ENCODE data around the gene SMG6.
"Not testable (repeated sequence)": the region's sequence is repeated elsewhere in the genome, so short reads cannot be mapped to it uniquely, and the experiment has no call there.

Gene SMG6

DNA sequence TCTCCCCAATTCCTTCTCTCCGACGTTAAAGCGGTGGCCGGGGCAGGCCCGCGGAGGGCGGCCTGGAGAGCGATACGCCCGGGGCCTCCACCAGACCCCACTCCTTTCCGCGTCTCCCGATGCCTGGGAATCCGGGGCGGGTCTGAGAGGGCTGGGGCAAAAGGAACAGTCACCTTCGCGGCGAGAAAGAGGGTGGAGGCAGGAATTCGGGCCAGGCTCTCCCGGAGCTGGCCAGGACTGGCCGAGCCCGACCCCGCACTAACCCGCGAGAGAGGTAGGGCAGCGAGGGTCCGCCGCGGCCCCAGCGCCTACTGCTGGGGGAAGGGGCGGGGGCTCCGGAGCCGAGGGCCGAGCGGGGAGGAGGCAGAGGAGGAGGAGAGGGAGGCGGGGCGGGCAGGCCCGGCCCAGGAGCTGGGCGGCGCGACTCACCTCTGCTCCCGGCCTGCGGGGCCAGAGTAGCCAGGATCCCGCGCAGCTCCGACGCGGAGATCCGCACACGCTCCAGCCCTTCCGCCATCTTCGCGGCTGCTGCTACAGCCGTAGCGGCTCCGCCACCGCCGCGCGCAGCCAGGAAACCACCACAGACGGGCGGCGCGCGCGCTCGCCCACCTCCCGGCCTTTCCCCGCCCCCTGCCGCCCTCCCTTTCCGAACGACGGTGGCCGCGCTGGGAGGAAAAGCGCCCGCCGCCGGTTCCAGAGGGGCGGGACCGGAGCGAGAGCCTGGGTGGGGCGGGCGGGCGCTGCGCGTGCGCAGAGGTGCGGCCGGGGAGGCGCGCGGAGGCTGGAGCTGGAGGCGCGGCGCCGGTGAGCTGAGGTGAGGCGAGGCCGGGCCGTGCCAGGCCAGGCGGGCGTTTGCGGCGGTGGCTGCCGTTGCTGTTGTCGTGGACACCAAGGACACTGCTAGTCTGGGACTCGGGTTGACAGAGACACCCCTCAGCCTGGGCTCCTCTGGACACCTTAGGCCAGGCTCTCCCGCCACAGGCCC lies at the start of gene SMG6, which contains the start of gene SRR:
SMG6 (minus strand) TSS at position 582 of the 985 bp plus-strand sequence; CDS start at position 517, 65 bp downstream.
SRR (plus strand) TSS at position 747 of the 985 bp plus-strand sequence. CDS start 11,611 bp downstream, outside the sequence.
- peak; percentile 90 for DNase-seq (ENCODE audit: low read depth)

DNA sequence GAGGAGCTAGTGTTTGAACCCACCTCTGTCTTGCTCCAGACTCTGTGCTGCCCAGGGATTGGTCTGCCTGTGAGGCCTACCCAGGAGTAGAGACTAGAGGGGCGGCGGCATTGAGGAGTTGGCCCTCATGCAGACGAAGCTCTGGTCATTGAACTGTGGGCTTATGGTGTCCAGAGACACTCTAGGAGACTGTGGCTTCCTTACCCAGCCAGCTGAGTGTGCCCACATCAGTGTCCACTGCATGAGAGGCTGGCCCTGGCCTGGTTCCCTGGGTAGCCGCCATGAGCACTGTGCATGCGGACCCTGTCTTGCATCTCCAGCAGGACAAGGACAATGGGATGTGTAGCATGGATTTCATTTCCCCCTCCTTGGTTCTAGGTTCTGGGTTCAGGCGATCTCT lies 47.7 kb upstream of the SMG6 start:
- no peak for DNase-seq (ENCODE audit: low read depth)

DNA sequence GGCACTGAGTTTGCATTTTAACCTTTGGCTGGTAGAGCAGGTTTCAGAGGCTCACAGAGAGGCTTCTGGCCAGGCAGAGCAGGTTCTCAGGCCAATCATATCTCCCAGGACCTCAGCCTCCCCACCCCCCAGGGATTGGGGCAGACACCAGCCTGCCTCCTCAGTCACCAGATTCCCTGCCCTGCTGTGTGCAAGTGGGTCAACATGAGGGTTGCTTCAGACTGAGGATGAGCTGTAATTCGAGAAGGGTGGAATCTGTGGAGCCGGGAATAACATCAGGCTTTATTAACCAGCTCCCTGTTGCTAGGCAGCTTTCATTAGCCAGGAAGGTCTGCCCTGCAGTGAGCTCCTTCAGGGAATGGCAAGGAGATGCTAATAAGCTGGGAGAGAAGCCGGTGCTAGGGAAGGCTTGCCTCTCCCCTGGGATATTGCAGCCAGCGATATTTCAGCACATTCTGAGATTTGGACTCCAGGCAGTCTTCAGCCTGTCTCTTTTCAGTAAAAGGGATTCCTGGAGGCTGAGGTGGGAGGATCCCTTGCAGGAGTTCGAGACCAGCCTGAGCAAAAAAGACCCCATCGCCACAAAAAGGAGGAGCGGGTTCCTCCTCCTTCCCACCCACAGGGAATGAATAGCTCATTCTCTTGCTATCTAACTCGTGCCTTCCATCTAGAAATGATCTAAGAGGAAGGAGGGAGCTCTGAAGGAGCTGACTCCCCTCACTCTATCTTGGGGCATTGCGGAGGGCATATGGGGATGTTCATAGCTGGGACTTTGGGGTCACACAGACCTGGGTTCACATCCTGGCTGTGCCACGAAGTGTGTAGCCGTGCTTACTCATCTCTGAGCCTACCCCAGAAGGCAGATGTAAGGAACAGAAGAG lies 44.5 kb upstream of the SMG6 start:
- DNase-seq (ENCODE audit: low read depth): no peak

DNA sequence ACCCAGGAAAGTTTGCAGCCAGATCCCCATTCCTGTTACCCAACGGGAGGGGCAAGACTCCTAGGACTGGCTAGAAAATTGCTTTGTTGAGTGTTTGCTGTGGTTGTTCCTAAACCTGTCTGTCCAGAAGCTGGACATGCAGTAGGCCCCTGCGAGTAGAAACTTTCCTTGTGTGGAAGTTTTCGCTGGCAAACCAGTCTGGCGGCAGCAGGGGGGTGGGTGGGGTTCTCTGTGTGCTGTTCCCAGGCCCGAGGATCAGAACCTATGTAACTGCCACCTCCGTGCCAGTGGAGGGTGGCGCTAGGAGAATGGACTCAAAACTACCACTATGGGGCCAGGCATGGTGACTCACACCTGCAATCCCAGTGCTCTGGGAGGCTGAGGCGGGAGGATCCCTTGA lies 42.9 kb upstream of the SMG6 start:
- DNase-seq (ENCODE audit: low read depth): no peak

DNA sequence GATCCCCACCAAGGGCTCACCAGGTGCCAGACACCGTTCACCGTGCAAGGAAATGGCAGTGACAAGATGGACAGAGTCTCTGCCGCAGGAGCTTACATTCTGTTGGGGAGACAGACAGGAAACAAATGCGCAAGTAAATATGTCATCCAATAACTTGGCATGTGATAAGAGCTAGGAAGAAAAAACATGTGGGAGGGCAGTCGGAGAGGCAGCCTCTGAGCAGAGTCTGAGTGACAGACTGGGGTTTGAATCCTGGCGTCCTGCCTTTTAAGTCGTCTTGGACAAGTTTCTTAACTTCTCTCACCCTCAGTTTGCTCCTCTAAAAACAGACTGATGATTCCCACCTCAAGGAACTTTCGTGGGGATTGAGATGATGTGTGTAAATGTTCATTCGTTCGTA lies 40.9 kb upstream of the SMG6 start:
- no peak for DNase-seq (ENCODE audit: low read depth)

DNA sequence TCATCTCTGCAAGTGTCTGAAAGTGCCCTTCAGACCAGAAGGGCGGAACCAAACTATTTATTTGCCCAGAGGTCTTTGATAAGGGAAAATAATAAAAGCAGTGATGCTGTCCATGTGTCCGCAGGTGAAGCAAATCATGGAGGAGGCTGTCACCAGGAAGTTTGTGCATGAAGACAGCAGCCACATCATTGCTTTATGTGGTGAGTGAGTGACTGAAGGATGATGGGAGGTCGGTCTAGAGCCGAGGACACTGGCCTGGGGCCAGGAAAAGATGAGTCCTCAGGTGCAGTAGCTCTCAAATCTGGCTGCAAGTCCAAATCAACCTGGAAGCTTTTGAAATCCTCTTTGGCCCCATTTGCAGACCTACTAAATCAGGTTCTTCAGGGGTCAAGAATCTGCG lies 39.8 kb upstream of the SMG6 start:
- DNase-seq (ENCODE audit: low read depth): no peak

DNA sequence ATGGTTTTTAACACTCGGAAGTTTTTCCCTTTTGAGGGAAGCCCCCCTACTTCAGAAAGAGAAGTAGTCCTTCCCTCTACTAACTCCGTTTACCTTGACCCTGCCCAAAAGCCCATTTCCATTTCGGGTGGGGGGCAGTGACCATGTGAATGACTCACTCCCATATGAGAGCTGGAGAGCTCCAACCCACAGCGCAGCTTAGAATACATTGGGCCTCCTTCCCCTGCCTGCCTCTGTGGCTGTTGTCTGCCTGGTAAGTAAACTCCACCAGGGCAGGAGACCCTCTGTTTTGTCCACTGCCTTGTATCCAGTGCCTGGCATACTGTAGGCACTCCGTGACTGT lies 34.7 kb upstream of the SMG6 start:
- no peak for DNase-seq (ENCODE audit: low read depth)

DNA sequence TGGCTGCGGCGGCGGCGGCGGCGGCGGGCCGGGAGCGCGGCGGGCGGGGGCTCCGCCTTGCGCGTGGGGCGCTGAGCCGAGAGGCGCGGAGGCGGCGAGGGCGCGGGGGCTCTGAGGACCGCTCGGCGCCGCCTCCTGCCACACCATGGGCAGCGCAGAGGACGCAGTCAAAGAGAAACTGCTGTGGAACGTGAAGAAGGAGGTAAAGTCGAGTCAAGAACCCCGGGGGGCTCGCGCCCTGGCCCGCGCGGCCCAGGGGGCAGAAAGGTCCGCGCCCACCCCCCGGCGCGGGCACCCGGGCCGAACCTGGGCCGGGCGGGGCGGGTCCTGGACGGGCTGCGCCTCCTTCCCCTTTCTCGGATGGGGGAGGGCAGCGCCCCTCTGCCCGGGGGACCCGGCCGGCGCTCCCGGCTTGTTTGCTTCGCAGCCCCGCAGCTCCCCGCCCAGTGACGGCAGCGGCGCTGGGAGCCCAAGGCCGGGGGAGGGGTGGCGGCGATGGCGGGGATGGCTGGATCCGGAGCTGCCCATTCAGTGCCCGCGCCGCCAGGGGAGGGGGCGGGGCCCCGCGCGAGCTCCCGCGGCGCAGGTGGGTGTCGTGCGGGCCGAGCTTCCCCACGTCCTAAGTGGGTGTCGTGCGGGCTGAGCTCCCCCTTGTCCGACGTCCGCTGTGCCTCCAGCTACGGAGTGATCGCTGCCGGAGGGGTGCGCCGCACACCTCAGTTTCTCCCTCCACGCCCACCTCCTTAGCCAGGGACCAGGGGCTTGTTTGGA lies 34.1 kb upstream of the SMG6 start:
- DNase-seq (ENCODE audit: low read depth): no peak

DNA sequence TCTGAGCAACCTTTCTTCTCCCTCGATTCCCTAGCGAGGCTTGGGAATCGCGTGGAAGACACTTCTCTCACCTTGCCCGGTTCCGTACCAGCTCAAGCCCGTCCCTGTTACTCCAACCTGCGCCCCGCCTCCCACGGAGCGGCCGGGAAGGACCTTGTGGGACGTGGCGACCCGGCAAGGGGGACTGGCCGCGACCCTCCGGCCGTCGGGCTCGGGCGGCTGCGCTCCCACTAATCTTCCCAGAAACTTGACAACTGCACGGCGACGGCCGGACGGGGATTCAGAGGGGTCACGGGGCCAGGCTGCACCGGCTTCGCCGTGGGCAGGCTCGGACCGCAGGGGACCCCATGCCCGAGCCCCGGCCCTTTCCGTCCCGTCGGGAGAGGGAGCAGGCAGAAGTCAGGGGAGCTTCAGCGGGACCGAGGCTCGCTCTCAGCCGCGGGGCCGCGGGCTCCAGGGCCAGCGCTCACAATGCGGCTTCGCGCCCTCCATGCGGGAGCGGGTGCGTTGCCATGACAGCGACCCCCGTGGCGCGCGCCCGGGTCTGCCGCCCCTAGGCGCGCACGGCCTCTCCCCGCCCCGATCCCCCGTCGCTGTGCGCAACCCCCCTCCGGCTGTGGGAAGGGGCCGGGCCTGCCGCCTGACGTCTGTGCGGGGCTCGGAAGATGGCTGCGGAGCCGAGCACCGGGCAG lies 33.4 kb upstream of the SMG6 start, which contains the start of gene SGSM2:
SGSM2 (plus strand) TSS at position 650 of the 692 bp plus-strand sequence. CDS start 188 bp downstream, outside the sequence.
- no peak for DNase-seq (ENCODE audit: low read depth)

DNA sequence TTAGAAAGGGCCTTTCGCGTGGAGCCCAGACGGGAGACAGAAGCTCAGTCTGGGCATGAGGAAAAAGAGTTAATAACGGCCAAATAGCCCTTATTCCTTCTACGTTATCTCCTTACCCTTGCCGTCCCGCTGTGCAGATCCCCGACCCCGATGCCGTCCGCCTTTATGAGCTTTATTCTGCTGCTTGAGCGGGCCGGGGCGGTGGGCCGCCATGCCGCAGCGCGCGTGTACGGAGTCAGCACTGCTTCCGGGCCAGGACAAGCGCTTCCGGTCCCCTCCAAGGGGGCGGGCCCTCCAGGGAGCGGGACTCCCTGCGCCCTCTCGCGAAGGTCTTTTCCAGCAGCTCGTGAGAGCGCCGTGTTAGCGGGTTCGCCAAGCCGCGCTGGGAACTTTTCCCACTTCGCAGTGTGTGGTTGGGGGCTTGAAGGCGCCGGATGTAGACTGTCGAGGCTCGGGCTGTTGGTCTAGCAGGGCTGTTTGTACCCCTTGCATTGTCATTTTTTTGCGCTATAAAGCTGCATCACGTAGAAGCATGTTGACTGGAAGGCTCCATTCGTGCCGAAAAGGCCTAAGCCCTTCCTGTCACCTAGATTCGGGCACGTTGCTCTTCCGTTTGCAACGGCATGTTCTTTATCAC lies 32.7 kb upstream of the SMG6 start, which contains the start of gene TSR1:
TSR1 (minus strand) TSS at position 243 of the 637 bp plus-strand sequence; CDS start at position 213, 30 bp downstream.
- peak; percentile 72 for DNase-seq (ENCODE audit: low read depth)

DNA sequence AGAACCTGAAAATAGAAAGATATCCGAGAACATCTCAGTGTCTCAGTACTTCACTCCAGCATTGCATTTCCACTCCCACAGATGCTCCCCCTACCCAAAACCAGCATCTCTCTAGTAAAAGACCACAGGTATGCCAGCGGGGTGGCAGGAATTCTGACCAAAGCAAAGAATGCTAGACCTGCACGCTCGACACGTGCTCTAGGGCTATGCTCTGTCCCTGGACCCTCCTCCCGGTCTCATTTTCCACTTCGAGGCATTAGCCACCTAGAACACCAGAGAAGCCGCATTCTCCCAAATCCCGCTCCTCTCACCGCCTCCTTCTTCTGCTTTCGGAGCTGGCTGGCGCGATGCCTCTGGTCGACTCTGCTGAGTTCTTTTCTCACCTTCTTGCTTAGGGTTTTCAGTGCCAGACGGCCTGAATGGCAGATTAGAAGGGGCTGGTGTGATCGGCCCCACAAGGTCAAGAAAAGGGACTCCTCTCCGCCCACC lies 32.2 kb upstream of the SMG6 start:
- no peak for DNase-seq (ENCODE audit: low read depth)

DNA sequence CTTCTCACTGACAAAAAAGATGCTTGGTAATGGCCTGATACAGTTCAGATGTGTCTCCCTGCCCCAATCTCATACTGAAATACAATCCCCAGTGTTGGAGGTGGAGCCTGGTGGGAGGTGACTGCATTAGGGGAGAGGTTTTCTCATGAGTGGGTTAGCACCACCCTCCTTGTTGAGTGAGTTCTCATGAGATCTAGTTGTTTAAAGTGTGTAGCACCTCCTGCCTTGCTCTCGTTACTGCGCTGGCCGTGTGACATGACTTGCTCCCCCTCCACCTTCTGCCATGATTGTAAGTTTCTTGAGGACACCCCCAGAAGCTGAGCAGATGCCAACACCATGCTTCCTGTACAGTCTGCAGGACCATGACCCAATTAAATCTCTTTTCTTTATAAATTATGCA lies 27.7 kb upstream of the SMG6 start:
- no peak for DNase-seq (ENCODE audit: low read depth)

DNA sequence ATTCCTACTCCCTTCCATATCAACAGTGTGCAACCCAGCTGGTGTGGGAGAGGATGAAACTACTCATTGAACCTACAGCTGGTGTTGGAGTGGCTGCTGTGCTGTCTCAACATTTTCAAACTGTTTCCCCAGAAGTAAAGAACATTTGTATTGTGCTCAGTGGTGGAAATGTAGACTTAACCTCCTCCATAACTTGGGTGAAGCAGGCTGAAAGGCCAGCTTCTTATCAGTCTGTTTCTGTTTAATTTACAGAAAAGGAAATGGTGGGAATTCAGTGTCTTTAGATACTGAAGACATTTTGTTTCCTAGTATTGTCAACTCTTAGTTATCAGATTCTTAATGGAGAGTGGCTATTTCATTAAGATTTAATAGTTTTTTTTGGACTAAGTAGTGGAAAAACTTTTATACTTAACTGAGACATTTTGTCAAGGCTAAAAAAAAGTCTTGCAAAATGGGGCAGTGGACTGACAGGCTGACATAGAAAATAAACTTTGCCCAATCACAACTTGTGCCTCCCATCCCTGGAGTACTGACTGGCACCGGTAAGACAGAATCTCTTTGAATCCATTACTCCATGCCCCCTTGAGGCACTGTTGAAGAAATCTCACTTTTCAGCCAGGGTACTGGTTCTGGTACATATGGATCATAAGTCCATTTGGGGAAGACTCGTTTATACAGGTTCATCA lies 20.2 kb upstream of the SMG6 start:
- no peak for DNase-seq (ENCODE audit: low read depth)

DNA sequence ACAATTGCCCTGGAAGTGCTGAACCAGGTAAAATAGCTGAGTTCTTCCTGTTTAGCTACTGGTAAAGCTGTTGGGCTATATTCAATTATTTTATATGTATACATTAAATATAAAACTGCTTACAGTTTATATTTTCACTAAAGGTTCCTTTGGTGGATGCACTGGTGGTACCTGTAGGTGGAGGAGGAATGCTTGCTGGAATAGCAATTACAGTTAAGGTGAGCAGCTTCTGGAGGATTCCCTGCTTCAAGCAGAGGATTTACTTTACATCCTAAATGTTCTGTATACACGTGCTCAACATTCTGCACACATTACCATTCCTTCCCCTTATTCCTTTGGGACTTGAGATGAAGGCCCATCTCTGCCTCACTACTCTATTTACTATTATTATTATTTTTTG lies 17.8 kb upstream of the SMG6 start:
- no peak for DNase-seq (ENCODE audit: low read depth)

DNA sequence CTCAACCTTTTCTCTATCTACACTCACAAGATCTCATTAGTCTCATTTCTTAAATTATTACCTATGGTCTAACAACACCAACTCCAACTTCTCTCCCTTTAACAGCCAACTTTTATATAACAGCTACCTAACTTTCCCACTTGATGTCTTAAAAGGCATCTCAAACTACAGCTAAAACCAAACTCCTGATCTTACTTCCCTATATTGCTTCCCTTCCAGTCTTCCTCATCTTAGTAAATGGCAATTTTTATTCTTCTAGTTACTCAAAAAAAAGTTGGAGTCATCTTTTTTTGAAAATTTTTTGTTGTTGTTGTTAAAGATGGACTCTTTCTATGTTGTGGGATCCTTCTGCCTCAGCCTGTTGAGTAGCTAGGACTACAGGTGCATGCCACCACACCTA lies 15.5 kb upstream of the SMG6 start:
- no peak for DNase-seq (ENCODE audit: low read depth)

DNA sequence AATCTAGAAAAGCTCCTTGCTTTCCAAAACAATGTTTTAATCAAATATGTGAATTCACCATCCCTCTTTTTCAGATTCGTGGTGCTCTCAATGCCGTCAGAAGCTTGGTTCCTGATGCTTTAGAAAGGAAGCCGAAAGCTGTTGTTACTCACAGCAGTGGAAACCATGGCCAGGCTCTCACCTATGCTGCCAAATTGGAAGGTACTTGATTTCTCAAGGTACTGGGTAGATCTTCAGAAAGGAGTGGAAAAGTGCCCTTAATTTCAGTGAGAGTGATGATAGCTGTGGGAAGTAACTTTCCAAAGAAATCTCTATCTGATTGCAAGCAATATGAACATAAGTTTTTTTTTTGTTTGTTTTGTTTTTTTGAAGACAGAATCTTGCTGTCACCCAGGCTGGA lies 14.2 kb upstream of the SMG6 start:
- DNase-seq (ENCODE audit: low read depth): no peak

DNA sequence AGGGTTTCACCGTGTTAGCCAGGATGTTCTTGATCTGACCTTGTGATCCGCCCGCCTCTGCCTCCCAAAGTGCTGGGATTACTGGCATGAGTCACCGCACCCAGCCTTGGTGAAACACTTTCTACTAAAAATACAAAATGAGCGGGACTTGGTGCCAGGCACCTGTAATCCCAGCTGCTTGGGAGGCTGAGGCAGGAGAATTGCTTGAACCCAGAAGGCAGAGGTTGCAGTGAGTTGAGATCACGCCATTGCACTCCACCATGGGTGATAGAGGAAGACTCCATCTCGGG lies 13.3 kb upstream of the SMG6 start:
- DNase-seq (ENCODE audit: low read depth): not testable (repeated sequence)

DNA sequence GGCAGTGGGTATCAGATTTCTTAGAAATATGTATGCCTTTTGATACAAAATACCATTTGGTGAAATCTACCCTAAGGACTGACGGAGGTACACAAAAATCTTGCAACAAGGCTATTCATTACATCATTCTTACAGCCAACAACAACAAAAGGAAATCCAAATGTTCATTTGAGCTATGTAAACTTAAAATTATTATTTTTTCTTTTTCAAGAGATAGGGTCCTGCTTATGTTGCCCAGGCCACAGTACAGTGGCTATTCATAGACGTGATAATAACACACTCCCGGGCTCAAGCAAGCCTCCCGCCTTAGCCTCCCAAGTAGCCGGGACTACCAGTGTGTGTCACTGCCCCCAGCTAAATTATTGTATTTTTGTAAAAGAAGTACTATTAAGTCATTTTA lies 9.2 kb upstream of the SMG6 start:
- DNase-seq (ENCODE audit: low read depth): no peak

DNA sequence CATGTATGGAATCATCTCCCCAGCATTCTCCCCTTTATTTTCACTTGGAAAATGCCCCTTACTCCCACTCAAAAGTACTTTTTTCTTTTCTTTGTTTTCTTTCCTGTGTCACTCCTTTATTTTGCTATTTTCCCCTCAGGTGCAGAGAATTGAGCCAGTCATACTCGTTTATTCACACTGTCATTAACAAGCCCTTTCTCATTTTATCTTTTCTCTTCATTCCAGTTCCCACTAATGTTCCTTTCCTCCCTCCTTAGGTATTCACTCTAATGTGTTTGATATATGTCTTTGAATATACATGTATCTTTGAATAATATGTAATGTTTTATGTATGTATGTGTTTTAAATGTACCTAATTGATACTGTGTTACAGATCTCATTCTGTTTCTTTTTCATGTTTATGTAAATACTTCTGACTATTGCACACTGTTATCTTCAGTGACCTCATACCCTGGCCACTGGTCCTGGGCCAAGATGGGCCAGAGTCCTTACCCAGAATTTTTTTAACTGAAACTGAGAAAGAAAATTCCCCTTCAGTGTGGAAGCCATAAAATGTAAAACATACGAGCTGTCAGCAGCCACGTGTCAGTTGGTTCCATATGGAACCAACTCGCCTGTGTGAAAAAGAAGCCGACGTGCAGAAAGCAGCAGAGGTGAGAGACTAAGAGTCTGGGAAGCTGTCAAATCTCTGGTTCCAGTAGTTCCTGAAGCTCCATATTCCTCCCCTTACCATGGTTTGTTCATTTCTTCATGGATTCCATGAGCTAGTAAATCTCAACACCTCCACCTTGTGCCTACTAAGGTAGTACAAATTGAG lies 6.0 kb upstream of the SMG6 start:
- DNase-seq (ENCODE audit: low read depth): no peak
